Measurements from ENCODE around the gene NRF1.

GRCh38 chr7:129591868-129592267, 19.7 kb upstream of the NRF1 start:
- TF ChIP-seq, protein P1, sequence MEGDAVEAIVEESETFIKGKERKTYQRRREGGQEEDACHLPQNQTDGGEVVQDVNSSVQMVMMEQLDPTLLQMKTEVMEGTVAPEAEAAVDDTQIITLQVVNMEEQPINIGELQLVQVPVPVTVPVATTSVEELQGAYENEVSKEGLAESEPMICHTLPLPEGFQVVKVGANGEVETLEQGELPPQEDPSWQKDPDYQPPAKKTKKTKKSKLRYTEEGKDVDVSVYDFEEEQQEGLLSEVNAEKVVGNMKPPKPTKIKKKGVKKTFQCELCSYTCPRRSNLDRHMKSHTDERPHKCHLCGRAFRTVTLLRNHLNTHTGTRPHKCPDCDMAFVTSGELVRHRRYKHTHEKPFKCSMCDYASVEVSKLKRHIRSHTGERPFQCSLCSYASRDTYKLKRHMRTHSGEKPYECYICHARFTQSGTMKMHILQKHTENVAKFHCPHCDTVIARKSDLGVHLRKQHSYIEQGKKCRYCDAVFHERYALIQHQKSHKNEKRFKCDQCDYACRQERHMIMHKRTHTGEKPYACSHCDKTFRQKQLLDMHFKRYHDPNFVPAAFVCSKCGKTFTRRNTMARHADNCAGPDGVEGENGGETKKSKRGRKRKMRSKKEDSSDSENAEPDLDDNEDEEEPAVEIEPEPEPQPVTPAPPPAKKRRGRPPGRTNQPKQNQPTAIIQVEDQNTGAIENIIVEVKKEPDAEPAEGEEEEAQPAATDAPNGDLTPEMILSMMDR (IDR thresholded peaks at IDR 0.05 in 8 of 11, conservative IDR thresholded peaks at IDR 0.05 in 3 of 11) = no peak
- TF ChIP-seq POLR2A (IDR thresholded peaks at IDR 0.05) = no peak
